Ecto neural progenitor cell (in vitro differentiated cells): Measurements from ENCODE around the gene CHDH.

Experiments
- DNase-seq: peaks from one replicate; pipeline ENCODE4 v3.0.0-alpha.2; 2018; ENCODE audit warnings: low spot score

The CHDH gene

GRCh38 chr3:53850895-53851294 is 4.7 kb upstream of the CHDH start:
- DNase-seq: no peak

- no peak for DNase-seq
Measured at GRCh38 chr3:53849916-53850315, 3.7 kb upstream of the CHDH start.

GRCh38 chr3:53846851-53847155 is 584 bp upstream of the CHDH start:
- DNase-seq: no peak

DNA sequence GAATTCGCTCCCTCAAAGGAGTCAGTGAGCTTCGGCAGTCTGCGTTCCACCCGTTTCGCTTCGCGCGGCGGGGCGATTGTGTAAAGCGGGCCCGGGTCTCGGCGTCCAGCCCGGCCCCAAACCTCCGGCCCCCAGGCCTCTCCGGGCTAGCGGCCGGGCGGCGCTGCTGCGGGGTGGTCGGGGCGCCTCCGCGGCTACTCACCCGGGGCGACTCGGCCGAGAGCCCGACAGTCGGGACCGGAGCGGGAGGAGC is 412 bp downstream of the CHDH start:
- DNase-seq: no peak

DNA sequence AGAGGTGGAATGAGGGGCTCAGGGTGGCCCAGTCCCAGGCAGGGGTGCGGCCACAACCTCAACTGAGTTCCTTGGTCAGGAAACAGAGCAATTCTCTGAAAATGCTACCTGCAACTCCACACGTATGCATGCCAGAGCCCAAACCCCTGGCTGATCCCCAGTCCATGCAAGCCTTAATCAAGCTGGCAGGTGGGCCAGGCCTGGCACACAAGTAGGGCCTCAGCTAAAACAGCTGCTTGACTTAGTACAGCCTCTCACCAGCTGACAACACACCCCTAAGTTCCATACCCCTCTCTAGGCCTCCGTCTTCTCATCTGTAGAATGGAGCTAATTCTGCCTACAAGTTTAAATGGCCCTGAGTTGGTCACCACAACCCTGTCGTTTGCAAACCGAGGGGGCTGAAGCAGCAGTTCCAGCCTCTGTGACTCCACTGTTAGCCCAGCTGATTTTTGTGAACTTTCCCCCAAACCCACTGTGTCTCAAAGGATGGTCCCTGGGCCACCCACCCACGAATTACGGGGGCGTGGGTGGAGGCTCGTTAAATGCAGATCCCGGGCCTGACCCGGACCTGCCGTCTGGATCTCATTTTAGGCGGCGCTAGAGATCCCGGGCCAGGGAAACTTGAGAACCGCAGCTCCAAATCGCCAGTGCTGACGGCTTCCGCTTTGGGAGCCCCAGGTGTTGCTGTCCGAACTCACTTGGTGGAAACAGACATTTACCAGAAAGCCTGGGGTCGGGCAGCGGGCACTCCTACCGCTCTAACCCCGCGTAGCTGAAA is 927 bp downstream of the CHDH start:
- DNase-seq: peak; percentile 73

DNA sequence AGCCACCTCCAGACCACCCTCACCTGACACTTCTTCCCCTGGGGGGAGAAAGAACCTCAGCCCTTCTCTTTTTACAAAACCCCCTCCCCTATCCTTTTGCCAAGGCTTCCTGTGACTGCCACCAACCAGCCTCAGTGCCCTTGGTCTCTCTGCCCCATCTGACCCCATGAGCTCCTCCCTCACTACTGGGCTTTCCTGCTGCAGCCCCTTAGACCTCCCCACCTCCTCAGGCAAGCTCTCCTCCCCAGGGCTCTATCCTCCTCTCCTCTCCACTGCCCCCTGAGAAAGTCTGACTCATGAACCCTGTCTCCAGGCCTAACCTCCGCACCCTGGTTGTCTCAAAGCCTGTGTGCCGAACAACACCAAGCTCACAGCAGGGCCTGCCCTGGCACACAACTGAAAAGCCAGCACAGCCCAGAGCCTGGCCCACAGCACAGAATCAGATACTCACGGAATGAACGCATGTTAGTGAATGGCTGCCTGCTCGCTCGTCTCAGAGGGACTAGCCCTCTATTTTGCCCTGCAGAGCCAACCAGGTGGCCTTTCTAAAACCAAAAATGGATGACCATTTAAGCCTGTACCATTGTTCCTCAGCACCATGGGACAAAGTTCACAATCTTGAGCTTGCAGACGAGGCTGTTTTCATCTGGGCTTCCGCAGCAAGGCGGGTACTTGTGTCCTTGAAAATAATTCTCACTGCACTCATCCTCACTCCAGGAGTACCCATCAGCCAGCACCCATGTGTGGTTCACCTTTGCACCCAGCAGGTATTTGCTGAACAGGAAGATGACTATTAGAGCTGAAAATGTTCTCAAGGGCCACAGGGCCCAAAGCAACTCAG is 1.7 kb downstream of the CHDH start:
- no peak for DNase-seq

DNA sequence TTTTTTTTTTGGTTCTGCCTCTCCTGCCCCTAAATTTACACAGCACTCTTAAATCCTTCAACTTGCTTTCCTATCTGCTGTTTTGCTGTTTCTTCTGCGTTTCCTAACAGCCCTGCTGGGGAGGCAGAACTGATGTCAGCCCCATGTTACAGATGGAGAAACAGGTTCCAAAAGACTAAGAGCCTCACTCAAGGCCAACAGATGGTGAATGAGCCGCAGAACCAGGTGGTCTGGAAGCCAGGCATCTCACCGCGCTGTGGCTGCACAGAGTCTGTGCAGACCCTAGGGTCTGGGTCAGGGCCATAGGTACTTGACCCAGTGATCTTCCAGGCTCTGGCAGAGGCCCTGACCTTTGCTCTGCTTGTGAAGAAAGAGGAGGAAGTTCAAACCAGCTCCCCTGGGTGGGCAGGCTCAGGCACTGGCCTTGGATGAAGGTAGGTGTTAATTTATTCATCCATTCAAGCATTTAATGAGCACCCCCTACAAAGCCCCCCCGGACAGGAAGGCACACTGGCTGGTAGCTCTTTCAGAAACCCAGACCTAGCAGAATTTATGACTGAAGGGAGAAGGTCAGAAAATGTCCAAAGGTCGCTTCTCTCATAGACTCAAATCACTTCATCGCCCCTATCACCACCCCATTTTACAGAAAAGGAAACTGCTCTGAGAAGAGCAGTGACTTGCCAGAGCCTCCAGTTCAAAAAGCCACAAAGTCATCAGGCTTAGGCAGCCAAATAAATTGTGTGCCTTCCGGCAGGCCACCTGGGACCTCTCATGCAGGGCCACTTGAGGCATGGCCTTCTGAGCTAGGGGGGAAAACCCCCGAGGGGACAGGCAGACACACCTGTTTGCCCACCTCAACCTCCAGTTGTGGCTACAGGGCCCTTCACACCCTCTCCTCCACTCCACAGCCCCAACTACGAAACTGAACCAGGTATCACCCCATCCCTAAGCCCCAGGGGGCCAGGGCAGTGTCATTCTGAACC is 2.7 kb downstream of the CHDH start:
- no peak for DNase-seq

- no peak for DNase-seq
Measured at GRCh38 chr3:53842436-53843194, 3.6 kb downstream of the CHDH start.

- no peak for DNase-seq
Measured at GRCh38 chr3:53841296-53841695, 4.9 kb downstream of the CHDH start.

- no peak for DNase-seq
Measured at GRCh38 chr3:53837331-53837730, 8.9 kb downstream of the CHDH start.

GRCh38 chr3:53836084-53836872 is 9.9 kb downstream of the CHDH start:
- DNase-seq: no peak

GRCh38 chr3:53835257-53835656 is 11.0 kb downstream of the CHDH start:
- no peak for DNase-seq

- no peak for DNase-seq
Measured at GRCh38 chr3:53834429-53835095, 11.7 kb downstream of the CHDH start.

DNA sequence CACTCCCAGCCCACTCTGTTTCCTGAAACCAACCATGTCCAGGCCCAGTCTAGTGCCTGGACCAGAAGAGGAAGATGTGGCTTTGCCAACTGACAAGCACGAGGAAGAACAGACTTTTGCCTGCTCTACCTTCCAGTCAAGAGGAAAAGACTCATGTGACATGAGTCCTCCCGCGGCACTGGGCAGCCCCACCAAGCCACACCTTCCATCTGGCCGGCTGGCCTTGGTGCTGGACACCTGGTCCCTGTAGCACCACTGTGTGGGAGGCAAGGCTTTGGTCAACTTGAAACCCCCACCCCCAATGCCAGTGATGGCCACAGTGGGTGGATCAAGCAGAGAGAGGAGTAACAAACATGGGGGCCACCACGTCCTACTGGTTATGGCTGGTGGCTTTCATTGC is 12.5 kb downstream of the CHDH start:
- DNase-seq: no peak

DNA sequence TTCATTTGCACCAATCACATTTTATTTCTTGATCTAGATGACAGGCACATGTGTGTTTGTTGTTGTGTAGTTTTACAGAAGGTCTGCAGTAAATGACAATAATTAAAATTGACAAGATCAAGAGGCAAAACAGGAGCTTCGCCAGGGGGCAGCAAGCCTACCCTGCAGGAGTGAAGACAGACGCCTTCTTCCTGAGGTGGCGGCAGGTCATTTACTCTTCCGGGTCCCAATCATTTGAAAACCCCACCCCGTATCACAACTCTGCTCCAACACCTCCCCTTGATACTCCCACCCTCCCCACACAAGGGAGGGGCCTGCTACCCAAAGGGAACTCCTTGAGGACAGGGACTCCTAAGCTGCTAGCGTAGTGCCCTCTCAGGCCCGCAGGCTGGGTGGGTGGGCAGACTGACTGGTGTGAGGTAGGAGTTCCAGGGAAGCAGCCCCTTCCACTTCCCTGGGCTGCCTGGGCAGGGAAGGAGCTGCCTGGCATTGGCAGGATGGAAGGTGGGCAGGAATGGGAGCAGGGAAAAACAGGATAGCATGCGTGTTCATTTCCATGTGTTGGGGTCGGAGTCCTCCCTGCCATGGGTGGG is 13.1 kb downstream of the CHDH start:
- no peak for DNase-seq

DNA sequence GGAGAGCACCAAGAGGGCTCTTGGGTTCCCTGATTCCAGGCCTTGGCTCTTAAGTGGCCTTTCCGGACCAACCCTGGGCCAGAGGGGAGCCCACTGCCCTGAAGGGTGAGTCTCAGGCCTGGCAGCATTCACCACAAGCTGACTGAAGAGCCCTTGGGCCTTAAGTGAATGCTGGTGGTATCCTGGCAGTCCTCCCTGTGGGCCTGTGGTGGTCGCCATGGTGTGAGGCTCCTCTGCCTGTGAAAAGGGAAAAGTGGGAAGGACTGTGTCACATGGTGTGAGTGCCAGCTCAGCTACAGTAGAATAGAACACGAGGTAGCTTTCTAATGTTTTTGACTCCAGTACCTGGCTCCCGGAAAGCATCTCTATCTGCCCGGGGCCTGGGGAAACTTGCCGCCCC is 15.3 kb downstream of the CHDH start:
- no peak for DNase-seq

- DNase-seq: no peak
Measured at GRCh38 chr3:53829605-53830004, 16.6 kb downstream of the CHDH start.

- DNase-seq: no peak
Measured at GRCh38 chr3:53828581-53828980, 17.6 kb downstream of the CHDH start.

DNA sequence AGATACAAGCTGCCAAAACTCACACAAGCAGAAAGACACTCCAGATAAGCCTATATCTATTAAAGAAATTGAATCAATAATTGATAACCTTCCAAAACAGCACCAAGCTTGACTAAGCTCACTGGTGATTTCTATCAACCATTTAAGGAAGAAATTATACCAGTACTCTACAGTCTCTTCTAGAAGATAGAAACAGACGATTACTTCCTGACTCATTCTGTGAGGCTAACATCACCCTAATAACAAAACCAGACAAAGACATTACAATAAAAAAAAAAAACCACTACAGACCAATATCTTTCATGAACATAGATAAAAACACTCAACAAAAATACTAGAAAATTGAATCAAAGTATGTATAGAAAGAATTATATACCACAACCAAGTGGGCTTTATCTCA is 20.2 kb downstream of the CHDH start:
- DNase-seq: no peak

- no peak for DNase-seq
Measured at GRCh38 chr3:53824795-53825194, 21.4 kb downstream of the CHDH start.
